Lower lobe of right lung (tissue), 2 donors: Measurements from ENCODE around the gene FBN1. TPM values are rescaled to one million over a fixed set of nuclear protein-coding genes. Genes with fewer than 3 reads are reported as not detected.

Source experiments
- ATAC-seq, 2 donors: fragments of 200-7000 bp; cut with Tn5 transposase; one replicate each; pipeline ENCODE4 v1.9.1; 2020 to 2022; ENCODE audit warnings: mild to moderate bottlenecking in 2 of 2, moderate library complexity in 2 of 2
- DNase-seq: peaks from one replicate; pipeline ENCODE4 v3.0.0-alpha.2; 2020
- H3K27ac ChIP-seq: fragments of 200-600 bp; one replicate; pipeline ENCODE4 v1.8.0; 2022
- H3K27me3 ChIP-seq: fragments of 200-600 bp; one replicate; pipeline ENCODE4 v1.8.0; 2022; ENCODE audit warnings: low read depth
- H3K36me3 ChIP-seq: fragments of 200-600 bp; one replicate; pipeline ENCODE4 v1.8.0; 2022; ENCODE audit warnings: mild to moderate bottlenecking
- H3K4me1 ChIP-seq: fragments of 200-600 bp; one replicate; pipeline ENCODE4 v1.8.0; 2022
- H3K4me3 ChIP-seq: fragments of 200-600 bp; one replicate; pipeline ENCODE4 v1.8.0; 2022; ENCODE audit warnings: mild to moderate bottlenecking
- H3K9me3 ChIP-seq: fragments of 200-600 bp; one replicate; pipeline ENCODE4 v1.8.0; 2022
- intact Hi-C: fragments of 100-400 bp; cut with DNase I; formaldehyde crosslinking; loops from one replicate; pipeline ENCODE4 v1.11.0; 2022
- total RNA-seq: library from RNA; stranded (reverse); fragmentation: NEBNext Ultra II Directional; extraction: Animal tissue kit (Norgen Biotek cat#: 25700); gene quantifications from one replicate; pipeline ENCODE4 v1.2.1, GENCODE V29; 2021
- TF ChIP-seq, protein P1 (sequence below): fragments of 200-600 bp; IDR thresholded peaks from one replicate; pipeline ENCODE4 v1.8.0; 2022; ENCODE audit warnings: antibody characterized with exemption, mild to moderate bottlenecking
- donor health status: DM: no; HTN: yes; CAD: no; lungs with severe emphysema.

Gene FBN1
- total RNA-seq, 1 donor from 2014 or later = 75.3 TPM

DNA sequence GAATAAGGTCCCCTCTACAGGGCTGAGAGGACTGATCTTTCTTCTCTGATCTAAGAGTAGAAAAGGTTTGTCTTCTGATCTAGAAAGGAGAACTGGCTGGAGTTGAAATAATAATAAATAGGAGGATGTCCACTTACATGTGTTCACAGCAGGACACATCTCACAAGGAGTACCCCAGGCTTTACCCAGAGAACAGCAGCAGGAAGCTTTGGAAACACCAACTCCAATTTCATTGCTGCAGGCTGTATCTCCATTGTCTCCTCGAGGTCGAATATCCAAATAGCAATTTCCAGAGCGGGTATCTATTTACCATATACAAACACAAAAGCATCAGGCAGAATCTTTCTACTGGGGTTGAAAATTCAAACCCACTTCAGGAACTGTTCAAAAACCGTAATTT, 177.7 kb downstream of the FBN1 start:
- Histone ChIP-seq H3K4me3 (no peak overlapping the region), H3K4me1 (peaks cover 1% of the 10 kb centered on the region), H3K27me3 (no peaks in the 10 kb centered on the region), H3K36me3 (peaks cover 45% of the 10 kb centered on the region), H3K9me3 (no peaks in the 10 kb centered on the region), H3K27ac (no peak overlapping the region)
- intact Hi-C loops = no loop called here
- DNase-seq (no peak), ATAC-seq (no peak)
- TF ChIP-seq, protein P1, sequence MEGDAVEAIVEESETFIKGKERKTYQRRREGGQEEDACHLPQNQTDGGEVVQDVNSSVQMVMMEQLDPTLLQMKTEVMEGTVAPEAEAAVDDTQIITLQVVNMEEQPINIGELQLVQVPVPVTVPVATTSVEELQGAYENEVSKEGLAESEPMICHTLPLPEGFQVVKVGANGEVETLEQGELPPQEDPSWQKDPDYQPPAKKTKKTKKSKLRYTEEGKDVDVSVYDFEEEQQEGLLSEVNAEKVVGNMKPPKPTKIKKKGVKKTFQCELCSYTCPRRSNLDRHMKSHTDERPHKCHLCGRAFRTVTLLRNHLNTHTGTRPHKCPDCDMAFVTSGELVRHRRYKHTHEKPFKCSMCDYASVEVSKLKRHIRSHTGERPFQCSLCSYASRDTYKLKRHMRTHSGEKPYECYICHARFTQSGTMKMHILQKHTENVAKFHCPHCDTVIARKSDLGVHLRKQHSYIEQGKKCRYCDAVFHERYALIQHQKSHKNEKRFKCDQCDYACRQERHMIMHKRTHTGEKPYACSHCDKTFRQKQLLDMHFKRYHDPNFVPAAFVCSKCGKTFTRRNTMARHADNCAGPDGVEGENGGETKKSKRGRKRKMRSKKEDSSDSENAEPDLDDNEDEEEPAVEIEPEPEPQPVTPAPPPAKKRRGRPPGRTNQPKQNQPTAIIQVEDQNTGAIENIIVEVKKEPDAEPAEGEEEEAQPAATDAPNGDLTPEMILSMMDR = no peak

DNA sequence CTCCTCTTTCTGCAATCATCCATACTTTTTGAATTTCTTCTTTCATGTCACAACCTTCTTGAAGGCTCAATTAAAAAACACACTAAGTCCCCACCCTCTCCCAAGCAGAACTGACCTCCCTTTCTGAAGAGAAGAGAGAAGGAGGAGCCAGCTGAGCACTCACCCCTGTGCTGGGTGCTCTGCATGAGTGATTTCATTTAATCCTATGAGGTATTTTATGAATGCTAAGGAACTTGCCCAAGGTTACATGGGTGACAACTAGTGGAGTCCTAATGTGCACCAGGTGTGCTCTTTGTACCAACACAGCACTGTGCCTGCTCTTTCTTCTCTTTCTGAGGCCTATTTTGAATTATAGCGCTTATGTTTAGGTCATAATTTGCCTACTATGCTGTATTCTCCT, 178.7 kb downstream of the FBN1 start:
- TF ChIP-seq, protein P1 = no peak
- DNase-seq (no peak), ATAC-seq (no peak)
- intact Hi-C loops = no loop called here
- Histone ChIP-seq H3K4me1 (no peaks in the 10 kb centered on the region), H3K9me3 (no peaks in the 10 kb centered on the region), H3K27ac (no peak overlapping the region), H3K27me3 (no peaks in the 10 kb centered on the region), H3K36me3 (peaks cover 50% of the 10 kb centered on the region), H3K4me3 (no peak overlapping the region)

DNA sequence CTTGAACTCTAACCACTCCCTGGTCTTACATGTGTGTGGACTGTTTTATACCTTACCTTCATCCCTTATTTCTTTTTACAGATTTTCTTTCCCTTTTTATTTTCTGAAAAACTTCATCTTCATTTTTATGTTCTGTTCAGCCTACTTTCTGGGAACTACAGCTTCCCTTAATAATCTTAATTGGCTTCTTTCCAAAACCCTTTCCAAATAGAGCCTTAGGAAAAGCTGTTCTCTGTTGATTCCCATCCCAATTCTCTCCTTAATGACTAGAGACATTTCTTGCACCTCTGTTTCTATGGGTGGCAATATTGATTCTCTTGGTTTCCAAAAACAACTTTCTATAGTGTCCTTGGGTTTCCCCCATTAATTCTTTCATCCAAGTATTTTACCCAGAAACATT, 179.4 kb downstream of the FBN1 start:
- ATAC-seq = no peak
- H3K27ac ChIP-seq = no peak overlapping the region
- H3K4me1 ChIP-seq = no peaks in the 10 kb centered on the region
- intact Hi-C loops = no loop called here
- peaks cover 50% of the 10 kb centered on the region for H3K36me3 ChIP-seq
- TF ChIP-seq, protein P1 = no peak
- H3K9me3 ChIP-seq = no peaks in the 10 kb centered on the region
- DNase-seq = no peak
- no peak overlapping the region for H3K4me3 ChIP-seq
- H3K27me3 ChIP-seq = no peaks in the 10 kb centered on the region

DNA sequence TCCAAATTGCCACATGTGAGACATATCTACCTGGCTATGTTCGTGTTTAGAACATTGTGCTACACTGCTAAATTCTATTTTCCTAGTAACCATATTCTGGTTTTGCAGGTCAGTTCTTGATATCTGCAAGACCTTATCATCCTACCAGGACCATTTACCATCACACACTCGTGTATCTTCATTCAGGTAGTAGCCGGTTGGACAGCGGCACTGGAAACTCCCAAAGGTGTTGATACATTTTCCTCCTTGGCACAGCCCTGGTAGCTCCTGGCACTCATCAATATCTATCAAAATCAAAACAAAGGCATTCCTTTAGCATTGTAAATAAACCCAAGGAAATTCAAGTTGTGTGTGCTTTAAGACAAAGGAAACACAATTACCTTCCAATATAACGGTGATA, 180.1 kb downstream of the FBN1 start:
- Histone ChIP-seq H3K36me3 (peaks cover 48% of the 10 kb centered on the region), H3K27me3 (no peaks in the 10 kb centered on the region), H3K4me1 (no peaks in the 10 kb centered on the region), H3K9me3 (no peaks in the 10 kb centered on the region), H3K27ac (no peak overlapping the region), H3K4me3 (no peak overlapping the region)
- no peak for DNase-seq
- TF ChIP-seq, protein P1 = no peak
- no peak for ATAC-seq
- intact Hi-C loops = no loop called here

DNA sequence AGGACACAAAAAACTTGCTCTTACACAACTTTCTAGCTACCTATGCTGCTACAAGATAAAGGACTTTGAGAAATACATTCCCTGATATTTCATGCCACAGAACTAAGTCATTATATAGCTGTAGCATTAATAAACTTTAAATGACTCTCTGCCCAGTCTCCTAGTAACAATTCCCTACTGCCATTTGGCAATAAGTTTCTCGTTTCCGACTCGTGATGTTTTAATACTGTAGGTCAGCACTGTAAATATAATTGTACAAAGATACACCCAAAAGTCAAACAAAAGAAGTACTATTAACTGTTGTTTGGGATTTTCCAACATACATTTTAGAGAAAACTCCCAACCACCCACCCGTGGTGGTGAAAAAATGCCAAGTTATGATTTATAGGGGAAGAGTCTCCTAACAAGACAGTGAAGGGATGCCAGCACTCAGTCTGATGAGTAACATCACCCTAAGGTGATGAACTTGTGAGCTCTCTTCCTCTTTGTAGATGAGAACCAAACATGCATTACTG, 182.1 kb downstream of the FBN1 start:
- no peak for ATAC-seq
- Histone ChIP-seq H3K4me3 (no peak overlapping the region), H3K27me3 (no peaks in the 10 kb centered on the region), H3K9me3 (no peaks in the 10 kb centered on the region), H3K4me1 (no peaks in the 10 kb centered on the region), H3K27ac (no peak overlapping the region), H3K36me3 (peaks cover 34% of the 10 kb centered on the region)
- DNase-seq = no peak
- TF ChIP-seq, protein P1 = no peak
- intact Hi-C loops = no loop called here

DNA sequence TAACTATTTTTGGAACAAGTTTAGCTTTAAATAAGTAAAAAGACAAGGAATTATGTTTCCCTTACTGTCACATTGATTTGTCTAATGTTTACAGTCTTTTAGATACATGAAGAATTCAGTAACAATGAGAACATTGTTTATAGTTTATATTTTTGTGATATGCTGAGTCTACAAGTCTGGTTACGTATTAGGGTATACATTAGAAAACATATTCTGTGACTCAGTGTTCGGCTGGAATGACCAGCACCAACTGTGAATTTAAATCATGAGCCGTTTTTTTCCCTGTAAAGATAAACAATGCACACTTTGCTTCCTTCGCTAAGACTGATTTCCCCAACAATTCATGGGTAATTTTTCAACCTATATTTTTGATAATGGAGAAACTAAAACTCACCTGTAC, 182.8 kb downstream of the FBN1 start:
- ATAC-seq (no peak), DNase-seq (no peak)
- intact Hi-C loops = no loop called here
- H3K4me3 ChIP-seq = no peak overlapping the region
- TF ChIP-seq, protein P1 = no peak
- no peaks in the 10 kb centered on the region for H3K4me1 ChIP-seq
- peaks cover 27% of the 10 kb centered on the region for H3K36me3 ChIP-seq
- H3K9me3 ChIP-seq = no peaks in the 10 kb centered on the region
- no peaks in the 10 kb centered on the region for H3K27me3 ChIP-seq
- no peak overlapping the region for H3K27ac ChIP-seq
